Stimulated activated CD4-positive, alpha-beta T cell treated with anti-CD3 and anti-CD28 coated beads, TNF-alpha, amount 100 ng/mL, for 4 hours (primary cell): Measurements from ENCODE around the gene CNOT3.
"Not testable (repeated sequence)": the region's sequence is repeated elsewhere in the genome, so short reads cannot be mapped to it uniquely, and the experiment has no call there.

Experiments used
- DNase-seq, 3 experiments: peaks; one replicate each; pipeline ENCODE4 v3.0.0-alpha.2; 2020; ENCODE audit warnings: low read depth in 3 of 3

Gene CNOT3

GRCh38 chr19:54137699-54138488 is at the start of gene CNOT3:
Gene CNOT3 (plus strand): TSS chr19:54137762. CDS start chr19:54142979, 5,217 bp downstream.
- DNase-seq: no peak

- DNase-seq: no peak
Measured at GRCh38 chr19:54094426-54095000, 43.0 kb upstream of the CNOT3 start.

DNA sequence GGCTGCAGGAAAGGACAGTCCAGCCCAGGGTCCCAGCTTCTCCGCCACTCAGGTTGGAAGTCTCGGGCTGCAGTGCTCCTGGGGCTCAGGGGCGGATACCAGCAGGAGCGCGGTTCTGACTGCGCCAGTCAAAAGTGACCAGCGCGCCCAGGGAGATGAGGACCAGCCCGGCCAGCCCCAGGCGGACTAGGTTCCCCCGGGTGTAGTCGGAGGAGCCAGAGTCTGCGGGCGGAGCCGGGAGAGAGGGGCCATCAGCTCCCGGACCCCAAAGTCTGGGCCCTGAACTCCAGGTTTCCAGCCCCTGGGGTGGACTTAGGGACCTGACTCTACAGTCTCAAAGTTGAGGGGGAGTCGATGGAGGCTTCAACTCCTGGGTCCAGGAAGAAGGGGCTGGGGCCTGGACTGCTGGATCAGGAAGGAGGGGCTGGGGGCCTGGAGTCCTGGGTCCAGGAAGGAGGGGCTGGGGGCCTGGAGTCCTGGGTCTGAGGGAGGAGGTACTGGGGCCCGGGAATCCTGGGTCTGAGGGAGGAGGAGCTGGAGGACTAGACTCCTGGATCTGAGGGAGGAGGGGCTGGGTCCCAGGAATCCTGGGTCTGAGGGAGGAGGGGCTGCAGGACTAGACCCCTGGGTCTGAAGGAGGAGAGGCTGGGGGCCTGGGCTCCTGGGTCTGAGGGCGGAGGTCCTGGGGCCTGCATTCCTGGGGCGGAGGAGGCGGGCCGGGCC is 42.3 kb upstream of the CNOT3 start:
- DNase-seq: no peak

GRCh38 chr19:54095859-54096616 is 41.5 kb upstream of the CNOT3 start:
- DNase-seq: peak in 1 of 3 experiments; percentile 31

- DNase-seq: no peak
Measured at GRCh38 chr19:54096617-54097106, 40.9 kb upstream of the CNOT3 start.

GRCh38 chr19:54099190-54099902 is 38.2 kb upstream of the CNOT3 start:
- no peak for DNase-seq

GRCh38 chr19:54099903-54100255 is 37.7 kb upstream of the CNOT3 start:
- DNase-seq: not testable (repeated sequence)

DNA sequence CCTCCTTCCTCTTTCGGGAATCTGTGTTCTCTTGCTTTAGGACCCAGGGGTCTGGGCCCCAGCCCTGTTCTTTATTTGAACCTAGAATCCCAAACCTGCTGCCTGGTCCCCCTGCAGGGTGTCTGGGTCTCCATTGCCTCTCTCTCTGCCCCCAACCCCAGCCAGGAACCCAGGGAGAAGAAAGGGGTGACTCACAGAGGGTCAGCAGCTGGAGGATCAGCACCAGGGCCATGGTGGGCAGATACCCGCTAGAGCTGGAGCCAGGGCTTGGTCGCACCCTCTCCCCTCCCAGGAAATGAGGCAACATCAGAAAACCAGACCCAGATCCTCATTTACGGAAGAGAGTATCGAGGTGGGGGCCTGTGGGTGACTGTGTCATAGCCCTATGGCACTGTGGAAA is 37.0 kb upstream of the CNOT3 start, which contains the start of gene OSCAR:
Gene OSCAR, minus strand, starts transcription at position 243 of the 400 bp plus-strand sequence. Its CDS starts 11 bp downstream, at position 232.
- DNase-seq: no peak

GRCh38 chr19:54102421-54103169 is 35.0 kb upstream of the CNOT3 start, which contains the start of gene NDUFA3:
Gene NDUFA3 (plus strand): TSS chr19:54102855. CDS start chr19:54102879, 24 bp downstream.
- DNase-seq: peak; percentile 85 to 98 (median 94)

GRCh38 chr19:54104998-54105715 is 32.4 kb upstream of the CNOT3 start:
- DNase-seq: no peak

DNA sequence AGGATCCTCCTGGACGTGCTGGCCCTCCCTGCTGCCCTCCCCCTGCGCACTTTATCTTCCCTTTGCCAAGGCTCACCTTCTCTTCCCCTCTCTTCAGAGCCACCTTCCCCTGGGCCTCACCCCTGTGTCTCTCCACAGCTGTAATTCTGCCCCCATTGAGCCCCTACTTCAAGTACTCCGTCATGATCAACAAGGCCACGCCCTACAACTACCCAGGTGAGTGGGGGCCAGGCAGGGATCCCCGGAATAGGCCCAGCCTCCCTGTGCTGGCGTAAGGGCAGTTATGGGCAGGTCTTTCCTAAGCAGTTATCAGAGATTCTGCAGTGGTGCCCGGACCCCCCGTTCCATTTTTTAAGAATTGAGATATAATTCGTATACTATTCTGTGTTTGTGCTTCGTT is 31.8 kb upstream of the CNOT3 start:
- no peak for DNase-seq

- no peak for DNase-seq
Measured at GRCh38 chr19:54106716-54107115, 30.8 kb upstream of the CNOT3 start.

DNA sequence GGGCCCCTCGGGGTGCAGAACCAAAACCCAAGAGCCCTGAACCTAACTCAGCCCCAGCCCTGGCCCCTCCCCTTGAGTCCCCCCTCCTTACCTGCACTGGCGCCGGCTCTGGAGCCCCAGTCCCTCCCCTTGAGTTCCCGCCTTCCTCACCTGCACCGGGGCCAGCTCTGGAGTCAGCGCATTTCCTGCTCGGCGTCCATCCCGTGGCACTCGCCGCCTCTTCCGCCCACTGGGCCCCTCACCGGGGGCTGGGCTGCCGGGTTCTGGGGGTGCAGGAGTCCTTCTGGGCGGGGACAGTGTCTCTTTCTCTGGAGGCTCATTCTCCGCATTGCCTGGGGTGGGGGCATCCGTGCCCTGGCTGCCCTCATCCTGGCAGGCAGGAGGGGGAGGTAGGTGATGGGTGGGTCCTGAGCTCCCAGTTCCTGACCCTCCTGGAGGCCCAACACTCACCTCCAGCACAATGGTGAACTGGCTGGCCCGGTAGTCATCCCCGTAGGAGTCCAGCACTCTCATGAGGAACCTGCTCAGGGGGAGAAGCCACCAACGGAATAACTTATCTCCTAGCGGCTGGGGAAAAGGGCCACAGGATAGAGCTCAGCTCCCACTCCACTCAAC is 29.6 kb upstream of the CNOT3 start:
- DNase-seq: no peak

DNA sequence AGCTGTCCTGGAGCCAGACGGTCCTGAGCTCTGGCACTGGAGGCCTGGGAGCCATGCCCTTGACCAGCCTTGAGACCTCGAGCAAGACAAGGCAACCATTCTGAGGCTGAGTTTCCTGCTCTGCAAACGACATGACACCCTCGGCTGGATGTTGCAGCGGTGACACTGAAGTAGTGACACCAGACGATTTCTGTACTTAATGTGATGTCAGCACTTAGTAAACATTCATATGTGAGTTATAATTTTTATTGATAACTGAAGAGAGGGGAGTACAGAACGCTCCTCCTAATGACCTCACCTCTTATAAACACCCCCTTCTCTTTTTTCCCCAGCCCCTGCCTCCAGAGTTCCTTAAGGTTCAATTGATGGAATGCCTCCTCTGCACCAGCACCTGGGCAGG is 29.1 kb upstream of the CNOT3 start:
- no peak for DNase-seq

GRCh38 chr19:54109651-54110050 is 27.9 kb upstream of the CNOT3 start:
- DNase-seq: no peak

- DNase-seq: no peak
Measured at GRCh38 chr19:54114340-54115108, 23.0 kb upstream of the CNOT3 start.

DNA sequence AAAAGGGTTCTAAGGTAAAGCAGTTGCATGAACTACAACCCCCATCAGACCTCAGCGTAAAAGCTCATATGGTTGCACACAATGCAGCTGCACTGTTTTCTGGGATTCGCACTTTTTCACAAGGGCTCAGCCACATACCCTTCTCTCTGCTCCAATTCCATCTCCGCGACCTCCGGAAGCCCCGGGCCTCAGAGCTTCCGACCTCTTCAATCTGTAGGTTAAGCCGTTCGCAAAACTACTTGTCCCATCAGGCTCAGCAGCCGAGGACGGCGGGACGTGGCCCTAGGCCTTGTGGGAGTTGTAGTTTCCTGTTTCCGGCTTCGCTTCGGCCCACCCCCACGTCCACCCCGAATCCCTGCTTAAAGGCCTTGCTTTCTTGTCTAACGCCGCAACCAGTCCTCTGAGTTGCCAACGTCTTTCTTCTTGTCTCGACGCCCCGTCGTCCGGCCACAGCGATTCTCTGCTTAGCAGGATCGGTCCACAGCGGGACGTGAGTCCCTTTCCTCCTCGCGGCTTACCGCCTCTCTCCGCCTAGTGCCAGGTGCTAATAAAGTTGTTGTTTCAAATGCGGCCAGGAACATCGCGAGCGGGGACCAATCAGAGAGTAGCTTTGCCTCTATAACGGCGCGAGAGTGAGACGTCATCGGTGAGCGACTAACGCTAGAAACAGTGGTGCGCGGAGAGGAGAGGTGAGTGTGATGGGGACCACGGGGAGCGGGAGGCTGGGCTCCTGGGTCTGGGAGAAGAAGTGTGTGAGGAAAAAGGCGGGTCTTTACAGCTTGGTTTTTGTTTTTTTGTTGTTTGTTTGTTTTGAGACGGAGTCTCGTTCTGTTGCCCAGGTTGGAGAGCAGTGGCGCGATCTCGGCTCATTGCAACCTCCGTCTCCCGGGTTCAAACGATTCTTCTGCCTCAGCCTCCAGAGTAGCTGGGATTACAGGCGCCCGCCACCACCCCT is 22.2 kb upstream of the CNOT3 start, which contains the start of the genes PRPF31 and TFPT:
Gene PRPF31, plus strand, starts transcription at position 646 of the 955 bp plus-strand sequence. CDS start 2,525 bp downstream, outside the sequence.
Gene TFPT, minus strand, starts transcription at position 549 of the 955 bp plus-strand sequence. Its CDS starts 388 bp downstream, at position 161.
- peak; percentile 77 to 94 (median 93) for DNase-seq
